GM04503 (cell line): ENCODE measurements around the gene RFC2.

Experiments used
- DNase-seq: peaks from one replicate; pipeline ENCODE4 v3.0.0-alpha.2; 2012; ENCODE audit warnings: low read depth

RFC2 gene

GRCh38 chr7:74190259-74190658 lies 63.9 kb downstream of the RFC2 start:
- no peak for DNase-seq

- peak; percentile 51 for DNase-seq
These were observed 66.1 kb downstream of the RFC2 start for GRCh38 chr7:74187915-74188675.

GRCh38 chr7:74185636-74186035 lies 68.6 kb downstream of the RFC2 start:
- no peak for DNase-seq

GRCh38 chr7:74185016-74185415 lies 69.2 kb downstream of the RFC2 start:
- no peak for DNase-seq

- DNase-seq = no peak
These were observed 70.3 kb downstream of the RFC2 start for GRCh38 chr7:74183653-74184450.

- DNase-seq = no peak
These were observed 71.1 kb downstream of the RFC2 start for GRCh38 chr7:74183142-74183541.

- DNase-seq = no peak
These were observed 71.6 kb downstream of the RFC2 start for GRCh38 chr7:74182453-74183090.

GRCh38 chr7:74181821-74182220 lies 72.4 kb downstream of the RFC2 start:
- no peak for DNase-seq
